GM10266 (cell line): ENCODE measurements around the gene OR51I1.

ENCODE experiments used
- DNase-seq: peaks from one replicate; pipeline ENCODE4 v3.0.0; 2012; ENCODE audit errors: extremely low spot score
- CTCF ChIP-seq: IDR thresholded peaks from 2 replicates; pipeline ENCODE4 v1.5.1; 2012; ENCODE audit warnings: mild to moderate bottlenecking, low read depth; ENCODE audit not compliant: control insufficient read depth, insufficient read depth; ENCODE audit errors: missing control alignments

The OR51I1 gene

GRCh38 chr11:5476186-5476819, 35.0 kb upstream of the OR51I1 start:
- peak; percentile 72 for TF ChIP-seq CTCF
- peak; percentile 60 for DNase-seq

- no peak for TF ChIP-seq CTCF
- DNase-seq, result no peak
These were observed 32.6 kb upstream of the OR51I1 start for GRCh38 chr11:5473921-5474320.

- DNase-seq, result no peak
- no peak for TF ChIP-seq CTCF
These were observed 26.2 kb upstream of the OR51I1 start for GRCh38 chr11:5467527-5467926.

- DNase-seq, result no peak
- TF ChIP-seq CTCF, result no peak
These were observed 19.8 kb upstream of the OR51I1 start for GRCh38 chr11:5460983-5461621.

- TF ChIP-seq CTCF, result no peak
- no peak for DNase-seq
These were observed 8.1 kb upstream of the OR51I1 start for GRCh38 chr11:5449432-5449831.

GRCh38 chr11:5449023-5449422, 7.7 kb upstream of the OR51I1 start, which contains the start of gene OR51I2:
Gene OR51I2, plus strand, starts transcription at chr11:5449323. Its CDS starts 4,166 bp downstream, at chr11:5453489.
- TF ChIP-seq CTCF, result no peak
- DNase-seq, result no peak

- TF ChIP-seq CTCF, result no peak
- DNase-seq, result no peak
These were observed 2.6 kb upstream of the OR51I1 start for GRCh38 chr11:5443835-5444393.
